OCI-LY3 (cell line): ENCODE data around the gene MS4A18.

ENCODE experiments used
- H2AFZ ChIP-seq: fragments of 200-600, 300-600 bp; shearing (Covaris generic); 2 replicates; pipeline ENCODE4 v1.6.0; 2014; ENCODE audit warnings: antibody characterized with exemption, low read depth, low read length
- H3K27ac ChIP-seq: fragments of 200-600, 300-600 bp; sonication (generic); 2 replicates; pipeline ENCODE4 v1.5.1; 2014; ENCODE audit warnings: mild to moderate bottlenecking, low read length, moderate library complexity, mixed read lengths
- H3K27me3 ChIP-seq: fragments of 200-600, 300-600 bp; sonication (generic); 2 replicates; pipeline ENCODE4 v1.6.1; 2014; ENCODE audit warnings: low read depth, low read length, mixed read lengths
- H3K36me3 ChIP-seq: fragments of 200-600, 300-600 bp; sonication (generic); replicated peaks from 2 replicates; pipeline ENCODE3; 2014; ENCODE audit warnings: low read depth, low read length, mixed read lengths
- H3K4me1 ChIP-seq: fragments of 300-600, 200-600 bp; sonication (generic); 2 replicates; pipeline ENCODE4 v1.6.1; 2014; ENCODE audit warnings: low read length, mixed read lengths
- H3K4me2 ChIP-seq: fragments of 200-600, 300-600 bp; sonication (generic); 2 replicates; pipeline ENCODE4 v1.6.1; 2014; ENCODE audit warnings: low read length, mixed read lengths
- H3K4me3 ChIP-seq: fragments of 300-600, 200-600 bp; sonication (generic); 2 replicates; pipeline ENCODE4 v1.5.1; 2014; ENCODE audit warnings: antibody characterized with exemption, mild to moderate bottlenecking, low read length, moderate library complexity
- H3K79me2 ChIP-seq: fragments of 300-600, 200-600 bp; shearing (Covaris generic); 2 replicates; pipeline ENCODE4 v1.6.1; 2014; ENCODE audit warnings: mild to moderate bottlenecking, low read length, mixed read lengths
- H3K9ac ChIP-seq: fragments of 300-600, 200-600 bp; shearing (Covaris generic); 2 replicates; pipeline ENCODE4 v1.6.0; 2014; ENCODE audit warnings: mild to moderate bottlenecking, low read length, moderate library complexity
- H3K9me3 ChIP-seq: fragments of 200-600, 300-600 bp; shearing (Covaris generic); 2 replicates; pipeline ENCODE4 v1.6.1; 2014; ENCODE audit warnings: low read length, mixed read lengths; ENCODE audit not compliant: insufficient read depth
- H4K20me1 ChIP-seq: fragments of 200-600, 300-600 bp; sonication (generic); 2 replicates; pipeline ENCODE4 v1.6.1; 2016; ENCODE audit warnings: low read length, mixed read lengths; ENCODE audit not compliant: insufficient read depth
- CTCF ChIP-seq: fragments of 200-600, 300-600 bp; sonication (generic); IDR thresholded peaks from 2 replicates; pipeline ENCODE4 v1.5.1; 2014; ENCODE audit warnings: antibody characterized with exemption, low read length, low read depth
- EZH2phosphoT487 ChIP-seq: fragments of 200-600 bp; shearing (Covaris generic); IDR thresholded peaks from 2 replicates; pipeline ENCODE4 v1.6.1; 2018; ENCODE audit warnings: antibody characterized with exemption, mixed run types, low read depth

Gene MS4A18

DNA sequence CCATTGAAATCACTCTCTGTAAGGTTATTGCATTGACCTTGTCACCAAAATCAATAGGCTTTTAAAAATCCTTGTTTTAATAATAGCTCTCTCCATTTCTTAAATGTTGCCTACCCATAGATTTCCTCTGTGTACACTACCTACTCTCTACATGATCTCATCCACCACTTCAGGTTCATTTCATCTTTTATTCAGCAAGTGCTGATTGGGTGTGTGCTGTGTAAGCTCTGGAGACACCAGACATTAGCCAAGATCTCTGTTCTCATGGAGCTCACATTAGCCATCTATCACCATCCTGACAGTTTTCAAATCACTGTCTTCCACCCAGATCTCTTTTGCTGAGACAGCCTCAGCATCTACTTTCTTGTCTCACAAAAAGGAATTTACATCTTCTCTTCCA lies 56.3 kb downstream of the MS4A18 start:
- Histone ChIP-seq H3K4me2 (no peak overlapping the region), H3K4me1 (peaks cover 14% of the 10 kb centered on the region), H3K9ac (no peak overlapping the region), H4K20me1 (no peaks in the 10 kb centered on the region), H3K36me3 (no peaks in the 10 kb centered on the region), H2AFZ (peak overlapping the region; percentile 42; the same call in 1 of the 2 replicates), H3K4me3 (no peak overlapping the region), H3K79me2 (no peaks in the 10 kb centered on the region), H3K27ac (no peak overlapping the region), H3K9me3 (no peaks in the 10 kb centered on the region), H3K27me3 (no peaks in the 10 kb centered on the region)
- TF ChIP-seq EZH2phosphoT487 (no peak), CTCF (no peak)

GRCh38 chr11:60781286-60781980 lies 56.9 kb downstream of the MS4A18 start:
- Histone ChIP-seq H2AFZ (peak overlapping the region; percentile 42; the same call in 1 of the 2 replicates), H4K20me1 (no peaks in the 10 kb centered on the region), H3K4me1 (peaks cover 11% of the 10 kb centered on the region), H3K4me3 (no peak overlapping the region), H3K4me2 (peak overlapping the region; percentile 23), H3K27me3 (no peaks in the 10 kb centered on the region), H3K27ac (no peak overlapping the region), H3K9me3 (no peaks in the 10 kb centered on the region), H3K79me2 (no peaks in the 10 kb centered on the region), H3K36me3 (no peaks in the 10 kb centered on the region), H3K9ac (no peak overlapping the region)
- no peak for TF ChIP-seq CTCF
- no peak for TF ChIP-seq EZH2phosphoT487

DNA sequence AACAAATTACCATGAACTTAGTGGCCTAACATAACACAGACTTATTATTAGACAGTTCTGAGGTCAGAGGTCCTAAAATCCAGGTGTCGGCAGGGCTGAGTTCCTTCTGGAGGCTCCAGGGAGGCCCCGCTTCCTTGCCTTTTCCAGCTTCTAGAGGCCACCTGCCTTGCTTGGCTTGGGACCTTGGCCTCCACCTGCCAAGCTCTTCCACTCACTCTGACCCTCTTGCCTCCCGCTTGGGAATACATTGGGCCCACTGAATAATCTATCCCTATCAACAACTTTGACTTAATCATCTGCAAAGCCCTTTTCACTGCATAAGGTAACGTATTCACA lies 57.4 kb downstream of the MS4A18 start:
- Histone ChIP-seq H3K4me2 (peak overlapping the region; percentile 23), H3K27ac (no peak overlapping the region), H4K20me1 (no peaks in the 10 kb centered on the region), H3K27me3 (no peaks in the 10 kb centered on the region), H3K9ac (no peak overlapping the region), H3K36me3 (no peaks in the 10 kb centered on the region), H3K79me2 (no peaks in the 10 kb centered on the region), H3K9me3 (no peaks in the 10 kb centered on the region), H2AFZ (no peak overlapping the region), H3K4me1 (peaks cover 11% of the 10 kb centered on the region), H3K4me3 (no peak overlapping the region)
- TF ChIP-seq EZH2phosphoT487 (no peak), CTCF (no peak)

DNA sequence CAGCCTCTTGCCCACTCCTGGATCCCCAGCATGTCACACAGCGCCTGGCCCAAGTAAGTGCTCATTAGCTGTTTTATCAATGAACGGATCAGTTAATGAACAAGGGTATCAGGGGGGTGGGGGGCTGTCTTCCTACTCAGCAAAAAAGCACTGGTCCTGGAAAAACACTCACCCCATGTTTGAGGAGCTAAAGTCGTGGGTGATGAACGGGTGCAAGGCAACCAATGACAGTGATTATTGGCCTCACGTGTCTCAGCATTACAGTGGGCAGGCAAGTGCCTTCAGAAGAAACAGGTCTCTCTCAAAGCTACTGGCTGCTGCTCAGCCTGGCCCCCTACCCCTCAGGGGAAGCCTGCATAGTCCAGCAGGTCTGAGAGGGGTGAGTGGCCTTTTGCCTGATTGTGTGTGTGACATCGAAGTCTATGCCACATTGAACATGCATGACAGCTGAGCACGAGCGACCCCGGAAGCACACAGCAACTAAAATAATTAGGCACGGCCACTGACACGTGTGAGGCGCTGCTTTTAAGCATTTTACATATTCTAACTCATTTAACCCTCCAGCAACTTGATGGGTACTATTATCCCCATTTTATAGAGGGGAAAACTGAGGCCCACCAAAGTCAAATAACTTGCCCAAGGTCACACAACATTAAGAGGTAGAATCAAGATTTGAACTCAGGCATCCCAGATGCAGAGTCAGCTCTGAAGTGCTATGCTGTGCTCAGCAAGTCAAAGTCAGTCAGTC lies 58.0 kb downstream of the MS4A18 start:
- H3K36me3 ChIP-seq, result no peaks in the 10 kb centered on the region
- H3K9me3 ChIP-seq, result no peaks in the 10 kb centered on the region
- no peaks in the 10 kb centered on the region for H3K79me2 ChIP-seq
- TF ChIP-seq CTCF, result no peak
- H3K4me1 ChIP-seq, result peaks cover 11% of the 10 kb centered on the region
- no peak overlapping the region for H3K9ac ChIP-seq
- no peak overlapping the region for H3K27ac ChIP-seq
- no peak overlapping the region for H3K4me3 ChIP-seq
- H2AFZ ChIP-seq, result no peak overlapping the region
- no peaks in the 10 kb centered on the region for H4K20me1 ChIP-seq
- H3K27me3 ChIP-seq, result no peaks in the 10 kb centered on the region
- H3K4me2 ChIP-seq, result no peak overlapping the region
